Measurements from ENCODE around the gene SH3GL1. TPM values are rescaled to one million over a fixed set of nuclear protein-coding genes. Genes with fewer than 3 reads are reported as not detected.

Gene SH3GL1
- total RNA-seq, 2 donors from 2014 or later = 47.3 to 56.9 TPM

DNA sequence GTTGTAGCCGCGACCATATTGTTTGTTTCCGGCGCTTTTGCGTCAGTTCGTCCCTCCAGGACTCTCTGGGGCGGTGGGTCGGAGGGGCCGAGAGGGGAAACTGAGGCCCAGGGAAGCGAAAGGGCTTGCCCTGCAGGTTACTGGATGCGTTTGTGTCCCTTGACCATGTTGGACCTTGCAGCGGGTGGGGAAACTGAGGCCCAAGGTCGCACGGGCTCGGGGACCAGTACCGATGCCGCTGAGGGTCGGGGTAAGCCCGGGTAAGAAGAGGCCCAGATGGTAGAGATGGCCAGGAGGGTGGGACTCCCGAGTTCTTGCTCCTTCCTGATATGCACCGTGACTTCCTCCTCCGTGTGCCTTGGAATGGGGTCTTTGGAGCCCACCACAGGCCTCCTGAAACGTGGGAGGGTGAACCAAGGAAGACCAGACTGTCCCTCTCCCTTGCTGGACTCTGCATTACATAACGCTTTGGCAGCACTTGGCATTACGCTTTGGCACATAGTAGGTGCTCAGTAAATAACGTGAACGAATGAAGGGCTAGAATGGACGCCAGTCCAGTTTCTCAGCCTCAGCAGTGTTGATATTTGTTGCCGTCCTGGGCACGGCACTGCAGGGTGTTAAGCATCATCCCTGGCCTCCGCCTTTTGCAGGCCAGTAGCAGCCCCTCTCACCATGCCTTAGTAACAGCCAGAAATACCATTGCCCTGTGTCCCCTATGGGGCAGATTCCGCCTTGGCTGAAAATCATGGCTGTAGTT, 2.8 kb upstream of the SH3GL1 start:
- Histone ChIP-seq H3K27me3 (replicated peaks; ENCODE audit: insufficient read depth) (no peaks in the 10 kb centered on the region), H3K27ac (no peak overlapping the region), H3K4me1 (ENCODE audit: control insufficient read depth in 1 of 2, low read depth in 2 of 2) (peaks cover 24 to 36% of the 10 kb centered on the region in 2 donors), H3K9me3 (no peaks in the 10 kb centered on the region), H3K4me3 (peak overlapping the region; percentile 81), H3K36me3 (no peaks in the 10 kb centered on the region)
- DNase-seq (ENCODE audit: low spot score) (no peak), ATAC-seq (ENCODE audit: insufficient number of reproducible peaks, low FRiP score, low read depth) (no peak)
- TF ChIP-seq CTCF (IDR thresholded peaks at IDR 0.05) = no peak

GRCh38 chr19:4402171-4403004, 2.0 kb upstream of the SH3GL1 start, which contains the start of gene CHAF1A:
Gene CHAF1A (plus strand): TSS chr19:4402640. CDS start chr19:4402763, 123 bp downstream.
- no peaks in the 10 kb centered on the region for H3K9me3 ChIP-seq
- ATAC-seq (ENCODE audit: insufficient number of reproducible peaks, low FRiP score, low read depth) (peak; percentile 94), DNase-seq (ENCODE audit: low spot score) (peak; percentile 98)
- TF ChIP-seq CTCF (IDR thresholded peaks at IDR 0.05) = no peak
- H3K36me3 ChIP-seq = no peaks in the 10 kb centered on the region
- peak within 1 kb of the TSS; percentile 76 to 88 for H3K27ac ChIP-seq
- no peaks in the 10 kb centered on the region for H3K27me3 ChIP-seq (replicated peaks; ENCODE audit: insufficient read depth)
- H3K4me1 ChIP-seq (ENCODE audit: control insufficient read depth in 1 of 2, low read depth in 2 of 2) = peaks cover 31 to 44% of the 10 kb centered on the region in 2 donors
- H3K4me3 ChIP-seq = peak within 1 kb of the TSS; percentile 81

DNA sequence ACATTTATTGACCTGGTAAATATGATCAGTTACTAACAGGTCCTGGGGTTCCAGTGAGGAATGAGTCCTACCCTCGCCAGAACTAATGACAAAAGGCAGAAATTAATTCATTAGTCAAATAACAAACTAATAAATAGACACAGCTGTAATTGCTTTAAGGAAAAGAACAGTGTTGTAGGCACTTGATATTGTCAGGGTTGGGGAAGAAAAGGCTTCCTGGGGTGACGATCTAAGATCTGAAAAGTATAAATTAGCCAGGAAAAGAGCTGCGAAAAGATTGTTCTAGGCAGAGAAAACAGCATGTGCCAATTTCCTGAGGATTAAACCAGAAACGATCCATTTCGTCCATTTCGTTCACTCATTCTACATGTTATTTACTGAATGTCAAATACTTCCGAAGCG, 1.4 kb upstream of the SH3GL1 start:
- Histone ChIP-seq H3K4me3 (peak overlapping the region; percentile 81), H3K9me3 (no peaks in the 10 kb centered on the region), H3K27me3 (replicated peaks; ENCODE audit: insufficient read depth) (no peaks in the 10 kb centered on the region), H3K27ac (peak overlapping the region; percentile 76 to 88), H3K4me1 (ENCODE audit: control insufficient read depth in 1 of 2, low read depth in 2 of 2) (peaks cover 34 to 50% of the 10 kb centered on the region in 2 donors), H3K36me3 (no peaks in the 10 kb centered on the region)
- ATAC-seq (ENCODE audit: insufficient number of reproducible peaks, low FRiP score, low read depth) (no peak), DNase-seq (ENCODE audit: low spot score) (no peak)
- no peak for TF ChIP-seq CTCF (IDR thresholded peaks at IDR 0.05)

DNA sequence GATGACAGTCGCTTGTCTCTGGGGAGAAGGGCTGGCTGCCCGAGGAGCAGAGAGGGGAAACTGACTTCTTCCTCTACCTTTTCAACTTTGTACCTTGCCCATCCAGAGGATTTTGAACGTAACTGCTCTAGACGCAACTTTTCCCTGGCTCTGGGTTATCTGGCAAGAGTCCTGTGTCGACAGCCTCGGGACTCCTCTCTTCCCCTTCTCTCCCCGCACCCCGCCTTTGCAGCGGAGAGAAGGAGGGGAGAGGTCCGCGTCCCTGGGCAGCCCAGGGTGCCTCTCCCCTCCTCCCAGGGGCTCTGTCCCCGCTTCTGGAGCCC, 574 bp downstream of the SH3GL1 start:
- Histone ChIP-seq H3K27me3 (replicated peaks; ENCODE audit: insufficient read depth) (no peaks in the 10 kb centered on the region), H3K9me3 (no peaks in the 10 kb centered on the region), H3K36me3 (no peaks in the 10 kb centered on the region), H3K27ac (peak overlapping the region; percentile 84 to 92), H3K4me1 (ENCODE audit: control insufficient read depth in 1 of 2, low read depth in 2 of 2) (peaks cover 36 to 57% of the 10 kb centered on the region in 2 donors), H3K4me3 (peak overlapping the region; percentile 96)
- ATAC-seq (ENCODE audit: insufficient number of reproducible peaks, low FRiP score, low read depth) (no peak), DNase-seq (ENCODE audit: low spot score) (no peak)
- TF ChIP-seq CTCF (IDR thresholded peaks at IDR 0.05) = no peak
